ENCODE results near the gene DMBX1.

The DMBX1 gene

DNA sequence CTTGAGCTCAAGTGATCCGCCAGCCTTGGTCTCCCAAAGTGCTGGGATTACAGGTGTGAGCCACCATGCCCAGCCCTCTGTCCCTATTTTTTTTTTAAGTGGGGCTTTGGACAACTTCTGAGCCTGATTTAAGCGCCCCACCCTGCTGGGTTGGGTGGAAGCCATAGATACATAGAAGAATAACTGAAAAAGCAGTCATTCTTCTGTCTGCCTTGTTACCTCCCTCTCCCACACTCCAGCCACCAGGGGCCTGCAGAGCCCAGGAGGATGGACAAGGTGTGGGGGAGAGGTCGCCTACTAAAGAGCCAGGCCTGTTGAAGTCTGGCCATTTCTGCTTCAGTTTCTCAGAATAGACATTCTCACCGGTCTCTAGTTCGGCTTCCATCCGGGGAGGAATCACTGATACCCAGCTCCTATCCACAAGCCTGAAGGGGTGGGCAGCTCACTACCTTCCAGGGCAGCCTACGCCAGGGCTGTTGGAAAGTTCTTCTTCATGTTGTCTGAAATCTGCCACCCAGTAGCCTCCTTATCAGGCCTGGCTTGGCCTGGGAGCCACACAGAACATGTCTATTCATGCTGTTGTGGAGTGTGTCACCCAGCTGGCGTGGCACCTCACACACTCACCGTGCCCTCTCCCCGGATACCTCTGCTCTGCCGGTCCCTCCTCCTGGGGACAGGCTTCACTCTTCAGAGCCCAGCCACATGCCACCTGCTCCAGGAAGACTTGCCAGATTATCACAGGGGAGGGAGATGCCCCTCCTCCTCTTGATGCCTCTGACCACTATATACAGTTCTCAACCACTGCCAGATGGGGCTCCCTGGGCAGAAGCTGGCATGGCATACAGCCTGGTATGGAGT, 34.1 kb downstream of the DMBX1 start:
- H3K9me3 ChIP-seq (ENCODE audit: low read length), result no peaks in the 10 kb centered on the region
- H3K9ac ChIP-seq (ENCODE audit: low read length), result no peak overlapping the region
- H3K9me2 ChIP-seq (ENCODE audit: low read depth, low read length), result no peaks in the 10 kb centered on the region

DNA sequence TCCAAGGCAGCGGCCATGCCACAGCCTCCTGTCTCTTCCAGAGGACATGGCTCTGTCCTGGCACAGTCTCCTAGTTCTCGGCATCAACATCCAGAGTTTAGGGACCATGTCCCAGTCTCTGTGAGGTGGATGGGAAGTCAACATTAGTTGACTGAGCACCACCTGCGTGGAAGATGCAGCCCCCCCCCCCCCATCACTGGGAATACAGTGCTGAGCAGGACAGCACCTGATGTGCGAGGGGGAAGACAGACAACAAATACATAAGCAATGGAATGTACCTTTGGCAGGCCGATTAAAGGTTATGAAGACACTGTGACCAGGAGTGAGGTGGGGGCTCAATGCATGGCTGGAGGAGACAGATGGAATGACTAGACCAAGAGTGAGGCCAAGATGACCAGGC, 35.2 kb downstream of the DMBX1 start:
- Histone ChIP-seq H3K9ac (ENCODE audit: low read length) (no peak overlapping the region), H3K4me3 (ENCODE audit: low read depth, low read length, poor library complexity, severe bottlenecking) (no peak overlapping the region), H2AFZ (ENCODE audit: low read length) (no peak overlapping the region), H3F3A (ENCODE audit: insufficient read depth, low read length) (no peaks in the 10 kb centered on the region), H4K20me1 (ENCODE audit: insufficient read depth, low read length) (no peaks in the 10 kb centered on the region), H3K27ac (ENCODE audit: low read depth, low read length, poor library complexity, severe bottlenecking) (no peak overlapping the region), H3K27me3 (ENCODE audit: insufficient read depth, low read length) (no peaks in the 10 kb centered on the region; the same call in 1 of the 2 replicates), H3K9me2 (ENCODE audit: low read depth, low read length) (no peaks in the 10 kb centered on the region), H3K36me3 (ENCODE audit: insufficient read depth, low read length) (no peaks in the 10 kb centered on the region), H3K79me2 (ENCODE audit: insufficient read depth, low read length) (no peaks in the 10 kb centered on the region), H3K4me1 (ENCODE audit: insufficient read depth, low read length, severe bottlenecking) (no peaks in the 10 kb centered on the region), H3K4me2 (ENCODE audit: low read length) (no peak overlapping the region), H3K9me3 (ENCODE audit: low read length) (no peaks in the 10 kb centered on the region)
- no peak for TF ChIP-seq EZH2 (IDR thresholded peaks at IDR 0.05; ENCODE audit: borderline replicate concordance, low read length)
- TF ChIP-seq, protein P1, sequence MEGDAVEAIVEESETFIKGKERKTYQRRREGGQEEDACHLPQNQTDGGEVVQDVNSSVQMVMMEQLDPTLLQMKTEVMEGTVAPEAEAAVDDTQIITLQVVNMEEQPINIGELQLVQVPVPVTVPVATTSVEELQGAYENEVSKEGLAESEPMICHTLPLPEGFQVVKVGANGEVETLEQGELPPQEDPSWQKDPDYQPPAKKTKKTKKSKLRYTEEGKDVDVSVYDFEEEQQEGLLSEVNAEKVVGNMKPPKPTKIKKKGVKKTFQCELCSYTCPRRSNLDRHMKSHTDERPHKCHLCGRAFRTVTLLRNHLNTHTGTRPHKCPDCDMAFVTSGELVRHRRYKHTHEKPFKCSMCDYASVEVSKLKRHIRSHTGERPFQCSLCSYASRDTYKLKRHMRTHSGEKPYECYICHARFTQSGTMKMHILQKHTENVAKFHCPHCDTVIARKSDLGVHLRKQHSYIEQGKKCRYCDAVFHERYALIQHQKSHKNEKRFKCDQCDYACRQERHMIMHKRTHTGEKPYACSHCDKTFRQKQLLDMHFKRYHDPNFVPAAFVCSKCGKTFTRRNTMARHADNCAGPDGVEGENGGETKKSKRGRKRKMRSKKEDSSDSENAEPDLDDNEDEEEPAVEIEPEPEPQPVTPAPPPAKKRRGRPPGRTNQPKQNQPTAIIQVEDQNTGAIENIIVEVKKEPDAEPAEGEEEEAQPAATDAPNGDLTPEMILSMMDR (IDR thresholded peaks at IDR 0.05; ENCODE audit: low read length), result no peak

More for the DNA sequence above, 34.1 kb downstream of the DMBX1 start:
- Histone ChIP-seq H2AFZ (ENCODE audit: low read length) (no peak overlapping the region), H4K20me1 (ENCODE audit: insufficient read depth, low read length) (no peaks in the 10 kb centered on the region), H3K4me3 (ENCODE audit: low read depth, low read length, poor library complexity, severe bottlenecking) (no peak overlapping the region), H3K36me3 (ENCODE audit: insufficient read depth, low read length) (no peaks in the 10 kb centered on the region), H3K27me3 (ENCODE audit: insufficient read depth, low read length) (no peaks in the 10 kb centered on the region; the same call in 1 of the 2 replicates), H3K4me2 (ENCODE audit: low read length) (no peak overlapping the region), H3F3A (ENCODE audit: insufficient read depth, low read length) (no peaks in the 10 kb centered on the region), H3K4me1 (ENCODE audit: insufficient read depth, low read length, severe bottlenecking) (no peaks in the 10 kb centered on the region), H3K27ac (ENCODE audit: low read depth, low read length, poor library complexity, severe bottlenecking) (no peak overlapping the region), H3K79me2 (ENCODE audit: insufficient read depth, low read length) (no peaks in the 10 kb centered on the region)
- TF ChIP-seq, protein P1 (IDR thresholded peaks at IDR 0.05; ENCODE audit: low read length), result no peak
- no peak for TF ChIP-seq EZH2 (IDR thresholded peaks at IDR 0.05; ENCODE audit: borderline replicate concordance, low read length)

DNA sequence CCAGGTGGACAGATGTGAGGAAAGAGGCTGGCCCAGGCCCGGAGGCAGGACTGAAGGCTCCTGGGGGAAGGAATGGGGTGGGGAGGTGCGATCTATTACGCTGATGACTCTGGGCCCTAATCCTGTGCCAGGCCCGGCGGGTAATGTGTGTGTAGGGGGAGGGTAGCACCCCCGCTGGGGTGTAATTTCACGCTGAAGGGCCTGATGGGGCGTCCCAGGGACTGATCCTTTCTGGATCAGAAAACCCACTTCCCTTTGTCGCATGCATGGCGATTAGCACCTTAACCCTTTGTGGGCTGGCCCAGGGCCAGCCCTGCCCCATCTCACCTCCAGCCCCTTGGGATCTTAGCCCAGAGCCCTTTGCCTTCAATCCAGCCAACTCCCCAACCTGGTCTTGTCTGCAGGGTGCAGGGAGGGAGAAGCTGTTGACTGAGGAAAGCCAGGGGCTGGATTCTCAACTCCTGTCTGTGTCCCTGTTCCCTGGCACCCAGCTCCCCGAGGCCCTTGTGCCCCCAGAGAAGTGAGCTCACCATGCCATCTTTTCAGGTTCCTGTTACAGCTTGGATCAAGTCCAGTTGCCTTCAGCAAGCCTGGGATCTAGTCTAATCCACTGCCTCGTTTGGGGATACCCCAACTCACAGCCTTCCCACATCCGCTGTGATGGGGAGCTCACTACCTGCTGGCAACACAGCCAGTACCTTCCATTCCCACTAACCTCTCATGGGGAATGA, 35.8 kb downstream of the DMBX1 start:
- Histone ChIP-seq H3K4me3 (ENCODE audit: low read depth, low read length, poor library complexity, severe bottlenecking) (no peak overlapping the region), H3K27ac (ENCODE audit: low read depth, low read length, poor library complexity, severe bottlenecking) (no peak overlapping the region), H3K4me2 (ENCODE audit: low read length) (no peak overlapping the region), H3K4me1 (ENCODE audit: insufficient read depth, low read length, severe bottlenecking) (no peaks in the 10 kb centered on the region), H3K79me2 (ENCODE audit: insufficient read depth, low read length) (no peaks in the 10 kb centered on the region), H4K20me1 (ENCODE audit: insufficient read depth, low read length) (no peaks in the 10 kb centered on the region), H3F3A (ENCODE audit: insufficient read depth, low read length) (no peaks in the 10 kb centered on the region), H3K36me3 (ENCODE audit: insufficient read depth, low read length) (no peaks in the 10 kb centered on the region), H3K27me3 (ENCODE audit: insufficient read depth, low read length) (no peaks in the 10 kb centered on the region; the same call in 1 of the 2 replicates), H3K9ac (ENCODE audit: low read length) (no peak overlapping the region), H3K9me2 (ENCODE audit: low read depth, low read length) (no peaks in the 10 kb centered on the region), H3K9me3 (ENCODE audit: low read length) (no peaks in the 10 kb centered on the region), H2AFZ (ENCODE audit: low read length) (no peak overlapping the region)
- TF ChIP-seq, protein P1 (IDR thresholded peaks at IDR 0.05; ENCODE audit: low read length), result no peak
- no peak for TF ChIP-seq EZH2 (IDR thresholded peaks at IDR 0.05; ENCODE audit: borderline replicate concordance, low read length)
